NCI-H82 (cell line): ENCODE data around the gene DDX5.
A peak's percentile ranks its signal among the peaks of the same experiment; 100 is the strongest.

ENCODE experiments used
- DNase-seq: peaks from one replicate; lab custom pipeline; 2025; lab: John Stamatoyannopoulos, UW

Gene DDX5

DNA sequence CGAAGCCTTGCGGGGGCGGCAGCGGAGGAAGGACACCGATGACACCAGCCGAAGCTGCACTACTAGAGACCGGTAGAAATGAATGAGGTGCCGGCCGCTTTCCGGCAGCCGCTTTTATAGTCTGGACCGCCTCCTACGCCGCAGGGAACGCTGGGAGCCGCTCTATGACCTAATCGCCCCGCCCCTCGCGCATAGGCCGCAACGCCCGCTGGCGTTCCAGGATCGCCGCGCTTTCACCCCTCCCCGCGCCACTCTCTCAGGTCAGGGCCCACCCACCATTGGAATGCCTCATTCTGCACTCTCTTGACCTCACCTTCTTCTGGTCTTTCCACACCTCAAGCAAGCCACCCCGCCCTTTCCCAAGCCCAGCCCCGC is at the start of gene DDX5:
TSS of gene DDX5 (minus strand) at position 89 of the 375 bp plus-strand sequence. CDS start 170 bp downstream, outside the sequence.
- peak; percentile 100 for DNase-seq

DNA sequence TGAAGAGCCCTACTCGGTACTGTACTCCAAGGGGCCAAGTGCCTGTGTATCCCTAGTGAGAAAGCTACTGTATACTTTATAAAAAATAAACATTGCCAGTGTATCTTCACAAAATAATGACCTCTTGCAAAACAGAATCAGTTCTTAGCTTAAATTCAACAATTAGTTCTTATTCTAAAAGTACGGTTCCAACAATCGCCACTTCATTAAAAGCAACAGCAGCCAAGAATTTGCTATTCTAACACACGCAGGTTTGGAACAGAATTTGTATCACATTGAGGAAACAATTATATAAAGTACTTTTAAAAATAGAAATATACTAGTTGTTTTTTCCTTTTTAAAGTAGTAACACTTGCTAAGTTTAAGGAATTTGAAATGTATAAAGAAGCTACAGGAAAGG is 49.2 kb upstream of the DDX5 start:
- DNase-seq, result no peak

DNA sequence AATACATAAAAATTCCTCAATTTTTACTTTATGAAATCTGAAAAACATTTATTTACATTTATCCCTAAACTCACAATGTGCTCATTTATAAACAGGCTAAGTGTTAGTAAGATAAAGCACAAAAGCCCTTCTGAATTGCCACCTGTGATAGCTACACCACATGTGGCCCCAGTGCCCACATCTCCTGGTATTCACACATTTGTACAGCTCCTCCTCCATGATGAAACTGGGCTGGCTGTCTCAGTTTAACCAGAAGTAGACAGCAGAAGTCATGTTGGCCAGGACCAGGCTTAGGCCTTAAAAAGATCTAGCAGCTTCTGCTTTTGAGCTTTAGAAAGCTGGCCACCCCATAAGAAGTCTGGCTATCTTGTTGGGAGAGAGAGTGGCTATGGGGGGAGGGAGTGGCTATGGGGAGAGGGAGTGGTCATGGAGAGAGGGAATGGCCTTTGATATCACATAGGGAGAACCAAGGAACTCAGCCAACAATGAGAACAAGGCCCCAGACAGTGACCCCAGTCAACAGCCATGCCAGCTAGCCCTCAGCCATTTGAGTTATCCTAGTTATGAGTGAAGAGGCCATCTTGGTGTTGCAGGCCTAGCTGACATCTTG is 48.0 kb upstream of the DDX5 start:
- no peak for DNase-seq

- peak; percentile 40 for DNase-seq
Measured at GRCh38 chr17:64551461-64551860, 45.4 kb upstream of the DDX5 start.

DNA sequence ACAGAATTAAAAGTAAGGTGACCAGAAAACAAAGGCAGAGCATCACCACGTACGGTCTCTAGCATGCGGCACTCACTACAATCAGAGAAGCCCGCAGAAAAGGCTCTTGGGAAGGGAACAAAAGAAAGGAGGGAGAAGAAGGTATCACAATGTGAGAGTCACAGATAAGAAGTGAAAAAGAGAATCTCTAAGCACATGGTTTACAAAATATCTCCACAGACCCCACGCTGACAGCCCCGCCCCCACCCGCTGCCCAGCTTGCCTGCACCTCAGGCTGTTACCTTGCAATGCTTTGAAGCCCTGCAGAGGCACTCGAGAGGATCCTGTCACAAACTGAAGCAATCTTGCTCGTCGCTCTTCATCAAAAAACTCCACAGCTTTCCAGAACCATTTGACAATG is 41.2 kb upstream of the DDX5 start:
- DNase-seq, result peak; percentile 62

GRCh38 chr17:64546716-64547115 is 40.6 kb upstream of the DDX5 start:
- peak; percentile 82 for DNase-seq

DNA sequence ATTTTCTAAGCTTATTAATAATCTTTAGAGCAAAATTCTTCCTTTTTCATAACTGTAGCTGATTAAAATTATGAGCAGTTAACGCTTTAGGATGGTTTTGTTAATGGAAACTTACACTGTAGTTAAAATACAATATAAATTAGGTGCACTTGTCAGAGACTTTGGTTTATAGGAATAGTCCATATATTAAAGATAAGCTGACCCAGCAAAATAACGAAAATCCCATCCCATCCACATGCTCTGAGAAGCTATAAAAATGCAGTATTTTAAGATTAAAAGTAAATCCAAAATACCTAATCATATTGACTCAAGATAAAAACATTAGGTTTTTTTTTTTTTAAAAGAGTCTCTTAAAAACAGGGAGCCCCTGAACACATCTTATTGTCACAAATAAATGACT is 38.7 kb upstream of the DDX5 start:
- no peak for DNase-seq

- no peak for DNase-seq
Measured at GRCh38 chr17:64540118-64540776, 34.2 kb upstream of the DDX5 start.

GRCh38 chr17:64538508-64539130 is 32.5 kb upstream of the DDX5 start:
- DNase-seq, result no peak

DNA sequence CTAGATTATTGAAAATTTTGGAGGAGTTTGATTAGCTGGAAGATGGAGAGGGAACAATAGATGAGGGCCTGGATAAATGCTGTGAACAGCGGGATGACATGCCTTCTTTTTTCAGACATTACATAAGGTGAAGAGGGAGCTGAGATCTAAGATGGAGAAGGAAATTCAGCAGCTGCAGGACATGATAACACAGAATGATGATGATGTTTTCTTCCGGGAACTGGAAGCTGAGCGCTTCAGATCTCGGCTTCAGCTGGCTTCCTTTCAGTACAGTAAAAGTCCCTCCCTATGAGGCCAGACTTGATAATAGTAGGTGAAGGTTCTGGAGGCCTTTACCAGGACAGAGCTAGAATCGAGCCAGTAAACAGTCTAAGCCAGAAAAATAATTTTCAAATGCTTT is 31.4 kb upstream of the DDX5 start:
- DNase-seq, result no peak

- no peak for DNase-seq
Measured at GRCh38 chr17:64536913-64537312, 30.8 kb upstream of the DDX5 start.

DNA sequence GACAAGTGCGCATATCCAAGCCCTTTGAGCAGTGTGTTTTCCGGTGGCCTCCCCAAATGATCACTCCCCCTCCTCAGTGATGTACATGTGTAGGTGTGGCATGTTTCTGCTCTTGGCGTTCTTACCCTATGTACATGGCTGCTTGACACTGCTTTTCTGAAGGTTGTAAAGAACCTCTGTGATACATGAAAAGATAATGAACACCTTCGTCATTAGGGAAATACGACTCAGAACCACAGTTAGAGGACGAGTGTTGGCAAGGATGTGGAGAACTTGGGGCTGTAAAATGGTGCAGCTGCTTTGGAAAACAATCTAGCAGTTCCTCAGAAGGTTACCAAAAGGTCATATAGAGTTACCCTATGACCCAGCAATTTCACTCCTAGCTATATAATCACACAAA is 29.3 kb upstream of the DDX5 start:
- no peak for DNase-seq

DNA sequence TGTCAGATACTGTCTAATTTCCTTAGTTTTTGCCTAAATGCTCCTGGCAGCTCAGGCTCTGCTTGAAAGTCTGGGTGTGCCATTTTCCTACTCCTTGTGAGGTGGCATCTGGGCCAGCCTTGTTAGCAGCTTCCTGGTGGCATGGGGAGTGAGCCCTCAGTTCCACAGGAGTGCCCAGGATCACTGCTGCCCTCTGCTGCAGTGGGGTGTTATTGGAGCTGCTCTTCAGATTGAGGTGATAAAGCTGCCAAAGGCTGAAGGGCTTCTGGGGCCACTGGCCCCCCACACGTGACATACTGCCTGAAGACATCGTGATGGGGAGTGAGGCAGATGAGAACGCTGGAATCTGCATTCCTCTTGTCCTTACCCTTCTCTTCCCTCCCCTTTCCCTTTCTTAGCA is 28.1 kb upstream of the DDX5 start:
- DNase-seq, result no peak

DNA sequence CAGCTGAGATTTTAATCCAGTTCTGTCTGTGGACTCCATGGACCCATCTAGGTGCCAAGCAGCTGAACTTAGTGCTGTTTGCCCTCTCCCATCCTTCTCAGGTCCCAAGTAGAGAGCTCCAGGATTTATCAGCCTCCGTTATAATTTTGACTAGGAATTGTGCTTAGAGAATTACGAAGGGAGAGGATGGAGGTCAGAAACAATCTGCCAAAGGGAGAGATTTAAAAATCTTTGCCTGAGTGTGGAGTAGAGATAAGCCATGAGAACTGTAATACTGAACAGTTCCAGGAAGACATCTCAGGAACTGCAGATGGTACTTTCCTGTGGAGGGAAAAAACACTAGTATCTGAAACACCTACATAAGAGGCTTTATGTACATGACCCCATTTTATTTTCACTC is 27.7 kb upstream of the DDX5 start:
- no peak for DNase-seq

DNA sequence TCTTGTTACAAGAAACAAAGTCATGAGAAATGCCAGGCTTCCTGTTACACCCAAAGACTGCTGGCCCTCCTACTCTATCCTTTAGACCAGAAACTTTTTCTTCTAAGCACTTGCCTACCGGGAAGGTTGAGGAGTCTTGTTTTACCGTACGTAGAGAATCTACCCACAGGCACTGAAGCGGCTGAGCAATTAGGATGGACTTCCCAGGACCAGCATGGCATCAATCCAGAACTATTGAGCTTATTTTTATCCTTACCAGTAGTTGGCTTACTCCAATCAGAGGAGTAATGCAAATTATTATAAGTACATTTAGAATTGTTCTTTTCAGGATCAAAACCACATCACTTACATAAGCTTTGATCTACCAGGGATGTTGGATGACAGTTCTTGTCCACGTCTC is 26.3 kb upstream of the DDX5 start:
- no peak for DNase-seq

- DNase-seq, result no peak
Measured at GRCh38 chr17:64531955-64532371, 25.9 kb upstream of the DDX5 start.

DNA sequence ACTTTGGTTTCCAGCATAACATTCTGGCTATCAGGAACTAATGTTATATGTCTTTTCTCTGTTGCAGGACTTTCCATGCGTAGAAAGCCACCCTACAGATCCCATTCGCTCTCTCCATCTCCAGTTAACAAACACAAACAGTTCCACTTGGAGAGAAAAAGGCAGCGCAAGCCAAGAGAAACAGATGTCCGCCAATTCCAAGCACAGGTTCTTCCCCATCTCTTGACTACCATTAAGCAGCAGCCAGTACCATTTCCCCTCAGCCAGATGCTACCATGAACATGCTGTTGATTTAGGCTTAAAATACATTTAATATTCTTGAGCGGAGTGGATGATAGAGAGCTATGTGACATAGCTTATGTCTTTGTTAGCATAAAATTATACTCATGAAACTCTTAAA is 23.1 kb upstream of the DDX5 start:
- no peak for DNase-seq

DNA sequence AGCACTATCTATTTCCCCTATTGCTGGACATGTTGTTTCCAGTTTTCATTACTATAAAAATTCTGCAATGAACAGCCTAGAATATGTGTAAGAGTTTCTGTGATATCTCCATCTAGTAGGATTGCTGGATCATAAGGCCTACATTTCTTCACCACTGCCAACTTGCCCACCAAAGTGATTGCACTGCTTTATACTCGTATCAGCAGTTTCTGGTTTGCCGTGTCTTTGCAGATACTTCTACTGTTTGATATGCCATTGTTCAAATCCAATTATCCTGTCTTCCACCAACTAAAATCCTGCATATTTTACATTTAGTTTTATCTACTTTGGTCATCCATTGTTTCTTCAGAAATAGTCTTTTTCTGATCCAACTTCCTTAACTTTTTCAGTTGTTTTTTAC is 21.8 kb upstream of the DDX5 start:
- DNase-seq, result no peak

GRCh38 chr17:64520359-64520758 is 14.3 kb upstream of the DDX5 start:
- DNase-seq, result no peak

GRCh38 chr17:64519601-64520000 is 13.5 kb upstream of the DDX5 start:
- no peak for DNase-seq

GRCh38 chr17:64515829-64516228 is 9.7 kb upstream of the DDX5 start:
- no peak for DNase-seq

DNA sequence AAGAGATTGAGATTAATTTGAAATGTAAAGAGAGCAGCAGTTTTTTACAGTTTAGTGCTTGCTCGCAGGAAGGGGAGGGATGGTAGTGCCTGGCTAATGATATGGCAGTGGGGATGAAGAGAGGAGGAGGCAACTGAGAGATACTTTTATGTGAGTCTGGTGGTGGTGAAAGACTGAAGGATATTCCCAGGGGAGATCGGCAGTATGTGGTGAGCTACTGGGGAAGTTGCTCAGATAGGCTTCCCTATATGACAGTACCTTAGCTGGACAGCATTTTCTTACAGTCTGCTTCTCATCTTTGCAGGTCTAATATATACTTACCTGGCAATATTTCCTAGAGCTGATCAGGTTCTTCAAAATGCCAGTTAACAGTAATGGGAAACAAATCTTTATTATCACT is 9.3 kb upstream of the DDX5 start:
- DNase-seq, result no peak

DNA sequence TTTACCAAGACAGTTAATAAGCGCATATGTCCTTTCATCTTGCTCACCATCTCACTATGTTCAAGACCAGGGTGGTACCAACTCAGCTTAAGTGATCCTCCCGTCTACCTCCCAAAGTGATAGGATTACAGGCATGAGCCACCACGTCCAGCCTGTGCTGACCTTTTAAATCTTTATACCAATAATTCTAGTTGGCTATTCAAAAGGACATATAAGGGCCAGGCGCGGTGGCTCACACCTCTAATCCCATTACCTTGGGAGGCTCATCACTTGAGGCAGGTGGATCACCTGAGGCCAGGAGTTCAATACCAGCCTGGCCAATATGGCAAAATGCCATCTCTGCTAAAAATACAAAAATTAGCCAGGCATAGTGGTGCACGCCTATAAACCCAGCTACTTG is 3.1 kb upstream of the DDX5 start:
- peak; percentile 51 for DNase-seq

GRCh38 chr17:64508683-64509082 is 2.6 kb upstream of the DDX5 start:
- peak; percentile 45 for DNase-seq
